Measurements from ENCODE around the gene FNDC3B. TPM values are rescaled to one million over a fixed set of nuclear protein-coding genes. Genes with fewer than 3 reads are reported as not detected.

The FNDC3B gene
- total and polyA plus RNA-seq, 12 donors, result 9.7 to 118 (median 85.0) TPM

DNA sequence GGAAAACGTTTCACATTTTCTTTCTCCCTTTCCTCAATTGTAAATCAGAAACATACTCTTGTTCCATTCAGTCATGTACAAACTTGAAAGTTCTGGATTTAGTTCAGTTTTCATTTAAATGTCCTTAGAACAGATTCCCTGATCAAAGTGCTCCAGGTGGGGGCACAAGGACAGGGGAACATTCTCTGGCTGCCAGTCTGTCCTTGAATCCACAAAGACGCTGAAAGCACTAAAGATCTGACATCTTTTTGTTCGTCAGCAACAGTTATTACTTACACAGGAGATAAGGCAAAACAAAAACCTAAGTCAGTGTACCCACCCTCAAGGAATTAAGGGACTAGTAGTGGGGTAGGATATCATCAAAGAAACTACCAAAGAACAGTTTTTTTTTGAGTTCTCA, 269.7 kb downstream of the FNDC3B start:
- H3K27me3 ChIP-seq, result no peaks in the 10 kb centered on the region
- no peak for ATAC-seq
- no peaks in the 10 kb centered on the region for H3K9me3 ChIP-seq
- TF ChIP-seq, protein P1, sequence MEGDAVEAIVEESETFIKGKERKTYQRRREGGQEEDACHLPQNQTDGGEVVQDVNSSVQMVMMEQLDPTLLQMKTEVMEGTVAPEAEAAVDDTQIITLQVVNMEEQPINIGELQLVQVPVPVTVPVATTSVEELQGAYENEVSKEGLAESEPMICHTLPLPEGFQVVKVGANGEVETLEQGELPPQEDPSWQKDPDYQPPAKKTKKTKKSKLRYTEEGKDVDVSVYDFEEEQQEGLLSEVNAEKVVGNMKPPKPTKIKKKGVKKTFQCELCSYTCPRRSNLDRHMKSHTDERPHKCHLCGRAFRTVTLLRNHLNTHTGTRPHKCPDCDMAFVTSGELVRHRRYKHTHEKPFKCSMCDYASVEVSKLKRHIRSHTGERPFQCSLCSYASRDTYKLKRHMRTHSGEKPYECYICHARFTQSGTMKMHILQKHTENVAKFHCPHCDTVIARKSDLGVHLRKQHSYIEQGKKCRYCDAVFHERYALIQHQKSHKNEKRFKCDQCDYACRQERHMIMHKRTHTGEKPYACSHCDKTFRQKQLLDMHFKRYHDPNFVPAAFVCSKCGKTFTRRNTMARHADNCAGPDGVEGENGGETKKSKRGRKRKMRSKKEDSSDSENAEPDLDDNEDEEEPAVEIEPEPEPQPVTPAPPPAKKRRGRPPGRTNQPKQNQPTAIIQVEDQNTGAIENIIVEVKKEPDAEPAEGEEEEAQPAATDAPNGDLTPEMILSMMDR (IDR thresholded peaks at IDR 0.05), result no peak
- peaks cover 0 to 98% (median 18%) of the 10 kb centered on the region in 9 donors for H3K36me3 ChIP-seq
- intact Hi-C loops (cut with DNase I), result no loop called here
- no peak overlapping the region for H3K4me3 ChIP-seq
- DNase-seq, result no peak
- whole genome bisulfite sequencing, 2 donors, result 73 to 77% methylated on average over 3 of the region's 3 CpGs
- peaks cover 7 to 55% (median 24%) of the 10 kb centered on the region in 9 donors for H3K4me1 ChIP-seq
- peak overlapping the region in 4 of 10 donors; percentile 3 to 86 (median 23) for H3K27ac ChIP-seq

DNA sequence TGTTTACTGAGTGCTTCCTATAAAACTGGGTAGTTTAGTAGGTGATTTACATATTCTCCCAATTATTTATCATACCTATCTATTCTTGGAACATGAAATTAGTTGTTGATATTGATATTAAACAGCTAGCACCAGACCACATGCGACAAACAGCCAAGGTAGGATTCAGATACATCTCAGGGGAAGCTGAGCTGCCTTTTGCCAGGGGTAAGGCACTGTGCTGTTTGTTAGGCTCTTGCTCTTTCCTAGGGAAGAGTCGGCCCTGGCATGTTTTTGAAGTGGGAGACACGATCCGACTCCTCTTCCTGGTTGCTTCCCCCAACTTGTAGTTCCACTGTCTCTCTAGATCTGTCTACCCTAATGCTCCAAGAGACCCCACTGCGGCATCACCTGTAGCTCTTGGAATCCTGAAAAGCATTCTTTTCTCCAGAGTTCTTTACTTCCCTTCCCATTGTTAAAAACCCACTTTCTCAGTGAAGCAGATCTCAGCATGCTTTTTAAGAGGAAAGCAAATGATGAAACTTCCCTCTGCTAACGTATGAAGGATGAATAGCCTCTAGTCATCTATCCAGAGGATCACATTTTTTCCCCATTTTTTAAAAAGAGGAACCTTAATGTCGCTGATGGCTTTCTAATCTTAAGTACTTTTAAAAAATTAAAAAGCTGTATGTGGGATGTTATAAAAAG, 270.5 kb downstream of the FNDC3B start:
- H3K36me3 ChIP-seq, result peaks cover 0 to 98% (median 18%) of the 10 kb centered on the region in 9 donors
- WGBS, 2 donors, result 91 to 92% methylated on average over 7 of the region's 7 CpGs

GRCh38 chr3:172310428-172310760, 271.0 kb downstream of the FNDC3B start:
- WGBS, 2 donors, result 98% methylated on average over 3 of the region's 3 CpGs
- Histone ChIP-seq H3K9me3 (no peaks in the 10 kb centered on the region), H3K36me3 (peaks cover 0 to 99% (median 18%) of the 10 kb centered on the region in 9 donors), H3K27me3 (no peaks in the 10 kb centered on the region), H3K4me1 (peaks cover 7 to 67% (median 38%) of the 10 kb centered on the region in 9 donors), H3K27ac (peak overlapping the region in 3 of 10 donors; percentile 21 to 86 (median 45)), H3K4me3 (no peak overlapping the region)
- intact Hi-C loops (cut with DNase I), result loop anchor here in 1 of 10 donors (10.0 kb wide), 1 partner anchor 476 kb away; no protein-coding TSS in a partner anchor
- TF ChIP-seq, protein P1 (IDR thresholded peaks at IDR 0.05), result no peak
- DNase-seq, result no peak
- ATAC-seq, result no peak

More for the DNA sequence above, 270.5 kb downstream of the FNDC3B start:
- Histone ChIP-seq H3K4me3 (no peak overlapping the region), H3K27me3 (no peaks in the 10 kb centered on the region), H3K27ac (peak overlapping the region in 4 of 10 donors; percentile 21 to 86 (median 35)), H3K9me3 (no peaks in the 10 kb centered on the region), H3K4me1 (peaks cover 7 to 64% (median 33%) of the 10 kb centered on the region in 9 donors)
- DNase-seq (no peak), ATAC-seq (no peak)
- intact Hi-C loops (cut with DNase I), result loop anchor here in 1 of 10 donors (10.0 kb wide), 1 partner anchor 475 kb away; no protein-coding TSS in a partner anchor
- TF ChIP-seq, protein P1 (IDR thresholded peaks at IDR 0.05), result no peak

GRCh38 chr3:172311217-172311616, 271.8 kb downstream of the FNDC3B start:
- peak in 1 of 8 donors; percentile 31 for ATAC-seq
- peak overlapping the region in 8 of 10 donors; percentile 1 to 86 (median 37) for H3K27ac ChIP-seq
- no peak for DNase-seq
- intact Hi-C loops (cut with DNase I), result loop anchor here in 1 of 10 donors (10.0 kb wide), 1 partner anchor 476 kb away; no protein-coding TSS in a partner anchor
- TF ChIP-seq, protein P1 (IDR thresholded peaks at IDR 0.05), result no peak
- H3K4me3 ChIP-seq, result no peak overlapping the region
- H3K27me3 ChIP-seq, result no peaks in the 10 kb centered on the region
- H3K4me1 ChIP-seq, result peaks cover 7 to 69% (median 46%) of the 10 kb centered on the region in 9 donors
- 90 to 93% methylated on average over 8 of the region's 8 CpGs for WGBS, 2 donors
- peaks cover 0 to 91% (median 18%) of the 10 kb centered on the region in 9 donors for H3K36me3 ChIP-seq
- H3K9me3 ChIP-seq, result no peaks in the 10 kb centered on the region

All from heart right ventricle (tissue), 16 donors.